GM12878 (cell line): ENCODE data around the gene CACFD1. TPM values are rescaled to one million over a fixed set of nuclear protein-coding genes. Genes with fewer than 3 reads are reported as not detected.

Experiments
- ATAC-seq: fragments of 200-7000 bp; cut with Tn5 transposase; 3 replicates; pipeline ENCODE4 v1.9.1; 2020; ENCODE audit warnings: mild to moderate bottlenecking, moderate library complexity
- BruUV-seq: library from RNA; stranded (reverse); fragments of 400-500 nt; replicated peaks from 2 replicates; lab custom pipeline; 2021; lab: Mats Ljungman, UMichigan
- CTCF ChIA-PET: fragments of 300-600 bp; sonication (Branson Sonifier 250); formaldehyde crosslinking; extraction: SDS; loops from one replicate; lab custom pipeline; 2021; ENCODE audit warnings: inconsistent platforms; lab: Yijun Ruan, JAX
- POLR2A ChIA-PET: fragments of 350-600 bp; formaldehyde crosslinking; extraction: SDS; loops from one replicate; lab custom pipeline; 2021; ENCODE audit warnings: inconsistent platforms; lab: Charles Lee
- RAD21 ChIA-PET: fragments of 300-600 bp; sonication (Branson Sonifier 250); formaldehyde crosslinking; loops from one replicate; lab custom pipeline; 2023; ENCODE audit warnings: antibody characterized with exemption; ENCODE audit not compliant: unreplicated experiment; lab: Charles Lee
- SMC1A ChIA-PET: fragments of 300-600 bp; sonication (Branson Sonifier 250); formaldehyde crosslinking; loops from one replicate; lab custom pipeline; 2023; ENCODE audit not compliant: unreplicated experiment, uncharacterized antibody; lab: Charles Lee
- DNase-seq: peaks from one replicate; pipeline ENCODE4 v3.0.0-alpha.2; 2011; ENCODE audit warnings: low read depth, low spot score
- FAIRE-seq: peaks from 3 replicates; lab custom pipeline; 2011; peaks lifted over from hg19 to GRCh38; lab: Jason Lieb, UNC
- H2AFZ ChIP-seq: 2 replicates; pipeline ENCODE4 v1.6.0; 2011; ENCODE audit warnings: low read depth, low read length, control low read depth; ENCODE audit not compliant: control insufficient read depth
- H3K27ac ChIP-seq: 2 replicates; pipeline ENCODE4 v1.5.1; 2011; ENCODE audit warnings: control low read depth; ENCODE audit not compliant: control insufficient read depth, insufficient read depth
- H3K27me3 ChIP-seq, 2 experiments: replicated peaks in 1 of 2; 2 replicates each; pipeline versions ENCODE4 v1.6.0 to v1.6.1; 2011; ENCODE audit warnings: low read length in 1 of 2; ENCODE audit not compliant: control insufficient read depth in 2 of 2, insufficient read depth in 2 of 2
- H3K36me3 ChIP-seq, 2 experiments: 2 replicates each; pipeline ENCODE4 v1.5.1; 2011; ENCODE audit warnings: low read length in 1 of 2; ENCODE audit not compliant: control insufficient read depth in 2 of 2, insufficient read depth in 2 of 2
- H3K4me1 ChIP-seq: 2 replicates; pipeline ENCODE4 v1.6.1; 2011; ENCODE audit warnings: mild to moderate bottlenecking, low read length, moderate library complexity, mixed read lengths; ENCODE audit not compliant: control insufficient read depth, insufficient read depth
- H3K4me2 ChIP-seq: 2 replicates; pipeline ENCODE4 v1.6.0; 2011; ENCODE audit warnings: control low read depth; ENCODE audit not compliant: control insufficient read depth, insufficient read depth
- H3K4me3 ChIP-seq: fragments of 200-600 bp; sonication (generic); 2 replicates; pipeline ENCODE4 v1.5.1; 2016
- H3K79me2 ChIP-seq: 2 replicates; pipeline ENCODE4 v1.6.0; 2011; ENCODE audit warnings: low read length; ENCODE audit not compliant: control insufficient read depth, insufficient read depth
- H3K9ac ChIP-seq: 2 replicates; pipeline ENCODE4 v1.8.0; 2011; ENCODE audit warnings: low read length, control low read depth, mixed read lengths; ENCODE audit not compliant: control insufficient read depth, insufficient read depth
- H3K9me3 ChIP-seq: replicated peaks from 3 replicates; pipeline ENCODE4 v1.5.1; 2011; ENCODE audit warnings: mild to moderate bottlenecking, low read length; ENCODE audit not compliant: control insufficient read depth, insufficient read depth
- H4K20me1 ChIP-seq: 2 replicates; pipeline ENCODE4 v1.6.0; 2011; ENCODE audit not compliant: control insufficient read depth, insufficient read depth
- BRCA1 ChIP-seq: IDR thresholded peaks from 2 replicates; pipeline ENCODE4 v1.6.1; 2011; ENCODE audit warnings: low read depth, low read length, improper control_type of control experiment
- EGR1 ChIP-seq, 2 experiments: IDR thresholded peaks; 1 replicate in 1 of 2; 2 replicates in 1 of 2; pipeline ENCODE4 v1.6.1; 2011 to 2012; ENCODE audit warnings: low read depth in 2 of 2, low read length in 2 of 2, borderline replicate concordance in 1 of 2, mild to moderate bottlenecking in 1 of 2, moderate library complexity in 1 of 2
- EZH2 ChIP-seq: IDR thresholded peaks from 2 replicates; pipeline ENCODE4 v1.6.1; 2012; ENCODE audit warnings: low read depth, mild to moderate bottlenecking, control low read depth, inconsistent platforms, low read length, borderline replicate concordance; ENCODE audit not compliant: control insufficient read depth
- FOXK2 ChIP-seq: fragments of 450-650 bp; IDR thresholded peaks from 2 replicates; pipeline ENCODE4 v1.6.1; 2017; ENCODE audit warnings: mild to moderate bottlenecking, moderate library complexity
- MEF2A ChIP-seq: IDR thresholded peaks from 2 replicates; pipeline ENCODE4 v1.6.1; 2011; ENCODE audit warnings: low read depth, mild to moderate bottlenecking, low read length, moderate library complexity; ENCODE audit not compliant: insufficient read depth
- NR2F1 ChIP-seq: fragments of 450-650 bp; conservative IDR thresholded peaks from 2 replicates; pipeline ENCODE4 v1.6.1; 2017; ENCODE audit warnings: mild to moderate bottlenecking
- POLR2A ChIP-seq: IDR thresholded peaks from 2 replicates; pipeline ENCODE4 v1.6.1; 2011; ENCODE audit warnings: low read depth, mild to moderate bottlenecking, low read length
- POLR2AphosphoS2 ChIP-seq: IDR thresholded peaks from 2 replicates; pipeline ENCODE4 v1.6.1; 2011; ENCODE audit warnings: low read depth, mild to moderate bottlenecking, low read length, improper control_type of control experiment, moderate library complexity
- RELA ChIP-seq: fragments of 450-650 bp; IDR thresholded peaks from 2 replicates; pipeline ENCODE4 v1.8.0; 2014; ENCODE audit warnings: borderline replicate concordance; ENCODE audit not compliant: partially characterized antibody
- RFX5 ChIP-seq: IDR thresholded peaks from 2 replicates; pipeline ENCODE4 v1.6.1; 2011; ENCODE audit warnings: low read depth, low read length, improper control_type of control experiment
- ZNF217 ChIP-seq: fragments of 450-650 bp; IDR thresholded peaks from 2 replicates; pipeline ENCODE4 v1.6.1; 2017; ENCODE audit warnings: antibody characterized with exemption, mild to moderate bottlenecking
- WGBS: methylation state at CpG from one replicate; pipeline ENCODE4 v1.1.6; 2016; ENCODE audit warnings: low lambda C conversion rate; ENCODE audit not compliant: insufficient replicate concordance, insufficient coverage; ENCODE audit errors: missing lambda C conversion rate; 5-methylcytosine and 5-hydroxymethylcytosine counted together
- in situ Hi-C: fragments of 300-500 bp; cut with MboI; formaldehyde crosslinking; loops from 9 replicates; pipeline ENCODE4 v1.14.3; 2018; ENCODE audit warnings: mixed read lengths
- intact Hi-C: fragments of 100-400 bp; cut with micrococcal nuclease; formaldehyde crosslinking; loops from one replicate; pipeline ENCODE4 v1.14.2; 2022; ENCODE audit not compliant: unreplicated experiment
- polyA plus RNA-seq, 11 experiments: library from polyadenylated mRNA; depleted of rRNA in 4 of 11; unstranded in 6 of 11; stranded (reverse) in 5 of 11; fragments of >200 nt; fragmentation: Nextera tagmentation in 4 of 11; fragmentation: Illumina TruSeq in 1 of 11; extraction: Ambion mirVana in 4 of 11; extraction: Trizol in 1 of 11; gene quantifications; 1 replicate in 1 of 11; 2 replicates in 10 of 11; pipeline versions ENCODE4 v1.2.1 to v1.2.3, GENCODE V29; 2011 to 2016; ENCODE audit warnings: inconsistent platforms in 2 of 11, missing spikeins in 2 of 11, low read depth in 1 of 11
- total RNA-seq, 4 experiments: library from RNA; depleted of rRNA in 3 of 4; stranded (reverse); fragments of >200 nt in 3 of 4; fragmentation: Illumina TruSeq in 1 of 4; extraction: Trizol in 1 of 4; gene quantifications; 2 replicates each; pipeline versions ENCODE4 v1.2.1 to v1.2.3, GENCODE V29; 2013 to 2021
- TF ChIP-seq, protein P1 (sequence below): IDR thresholded peaks from 2 replicates; pipeline ENCODE4 v1.6.1; 2012; ENCODE audit warnings: low read depth, low read length, improper control_type of control experiment
- TF ChIP-seq, protein P2 (sequence below): fragments of 450-650 bp; conservative IDR thresholded peaks from 2 replicates; pipeline ENCODE4 v1.6.1; 2017; ENCODE audit warnings: mild to moderate bottlenecking, moderate library complexity
- TF ChIP-seq, protein P3 (sequence below): fragments of 450-650 bp; IDR thresholded peaks from 2 replicates; pipeline ENCODE4 v1.6.1; 2017; ENCODE audit warnings: mild to moderate bottlenecking, low read depth, inconsistent platforms; ENCODE audit not compliant: poor library complexity, severe bottlenecking
- TF ChIP-seq, protein P4 (sequence below): fragments of 450-650 bp; IDR thresholded peaks from 2 replicates; pipeline ENCODE4 v1.6.1; 2014; ENCODE audit warnings: mild to moderate bottlenecking

Gene CACFD1
- total and polyA plus RNA-seq, 10 of the 15 experiments (the other 5 are each of a cell fraction or from before 2014, with no cell fraction given) = 0.09 to 5.8 (median 1.4) TPM; not detected in 1

DNA sequence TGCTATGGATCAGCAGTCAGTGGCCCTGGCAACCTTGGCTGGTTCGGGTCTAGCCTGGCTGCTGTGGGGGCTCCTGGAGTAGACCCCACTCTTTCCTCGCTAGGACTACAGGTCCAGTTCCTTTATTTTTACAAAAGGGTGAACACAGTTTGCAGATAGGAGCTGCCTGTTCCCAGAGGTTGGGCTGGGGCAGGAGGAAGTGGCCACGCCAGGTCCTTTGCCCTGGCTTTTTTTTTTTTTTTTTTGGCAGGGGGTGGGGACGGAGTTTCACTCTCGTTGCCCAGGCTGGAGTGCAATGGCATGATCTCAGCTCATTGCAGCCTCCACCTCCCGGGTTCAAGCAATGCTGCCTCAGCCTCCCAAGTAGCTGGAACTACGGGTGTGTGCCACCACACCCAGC lies 11.2 kb downstream of the CACFD1 start:
- no peak overlapping the region for H3K4me2 ChIP-seq
- no peaks in the 10 kb centered on the region for H3K9me3 ChIP-seq
- no peaks in the 10 kb centered on the region for H4K20me1 ChIP-seq
- BruUV-seq = no TSS peak
- RAD21 ChIA-PET = no interaction called here
- ATAC-seq (no peak), FAIRE-seq (no peak), DNase-seq (no peak)
- peaks cover 2% of the 10 kb centered on the region for H3K79me2 ChIP-seq
- no peak overlapping the region for H2AFZ ChIP-seq
- intact Hi-C loops = no loop called here
- H3K9ac ChIP-seq = no peak overlapping the region
- no peaks in the 10 kb centered on the region for H3K27me3 ChIP-seq
- CTCF ChIA-PET = interaction anchor here (0.6 kb wide), 1 partner anchor 127 kb away, joined by 3 read pairs; no protein-coding TSS in a partner anchor
- SMC1A ChIA-PET = no interaction called here
- peaks cover 4% of the 10 kb centered on the region for H3K4me1 ChIP-seq
- 68% methylated on average over 6 of the region's 7 CpGs for WGBS
- TF ChIP-seq FOXK2 (no peak), NR2F1 (no peak), RFX5 (no peak), RELA (no peak), POLR2AphosphoS2 (no peak), ZNF217 (no peak), BRCA1 (no peak), MEF2A (no peak), EGR1 (IDR thresholded peaks at IDR 0.05; ENCODE audit: borderline replicate concordance in 1 of 2, low read depth in 2 of 2, low read length in 2 of 2) (no peak), POLR2A (no peak), EZH2 (no peak)
- TF ChIP-seq, protein P1, sequence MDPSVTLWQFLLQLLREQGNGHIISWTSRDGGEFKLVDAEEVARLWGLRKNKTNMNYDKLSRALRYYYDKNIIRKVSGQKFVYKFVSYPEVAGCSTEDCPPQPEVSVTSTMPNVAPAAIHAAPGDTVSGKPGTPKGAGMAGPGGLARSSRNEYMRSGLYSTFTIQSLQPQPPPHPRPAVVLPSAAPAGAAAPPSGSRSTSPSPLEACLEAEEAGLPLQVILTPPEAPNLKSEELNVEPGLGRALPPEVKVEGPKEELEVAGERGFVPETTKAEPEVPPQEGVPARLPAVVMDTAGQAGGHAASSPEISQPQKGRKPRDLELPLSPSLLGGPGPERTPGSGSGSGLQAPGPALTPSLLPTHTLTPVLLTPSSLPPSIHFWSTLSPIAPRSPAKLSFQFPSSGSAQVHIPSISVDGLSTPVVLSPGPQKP = no peak
- TF ChIP-seq, protein P2, sequence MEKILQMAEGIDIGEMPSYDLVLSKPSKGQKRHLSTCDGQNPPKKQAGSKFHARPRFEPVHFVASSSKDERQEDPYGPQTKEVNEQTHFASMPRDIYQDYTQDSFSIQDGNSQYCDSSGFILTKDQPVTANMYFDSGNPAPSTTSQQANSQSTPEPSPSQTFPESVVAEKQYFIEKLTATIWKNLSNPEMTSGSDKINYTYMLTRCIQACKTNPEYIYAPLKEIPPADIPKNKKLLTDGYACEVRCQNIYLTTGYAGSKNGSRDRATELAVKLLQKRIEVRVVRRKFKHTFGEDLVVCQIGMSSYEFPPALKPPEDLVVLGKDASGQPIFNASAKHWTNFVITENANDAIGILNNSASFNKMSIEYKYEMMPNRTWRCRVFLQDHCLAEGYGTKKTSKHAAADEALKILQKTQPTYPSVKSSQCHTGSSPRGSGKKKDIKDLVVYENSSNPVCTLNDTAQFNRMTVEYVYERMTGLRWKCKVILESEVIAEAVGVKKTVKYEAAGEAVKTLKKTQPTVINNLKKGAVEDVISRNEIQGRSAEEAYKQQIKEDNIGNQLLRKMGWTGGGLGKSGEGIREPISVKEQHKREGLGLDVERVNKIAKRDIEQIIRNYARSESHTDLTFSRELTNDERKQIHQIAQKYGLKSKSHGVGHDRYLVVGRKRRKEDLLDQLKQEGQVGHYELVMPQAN = no peak
- TF ChIP-seq, protein P3, sequence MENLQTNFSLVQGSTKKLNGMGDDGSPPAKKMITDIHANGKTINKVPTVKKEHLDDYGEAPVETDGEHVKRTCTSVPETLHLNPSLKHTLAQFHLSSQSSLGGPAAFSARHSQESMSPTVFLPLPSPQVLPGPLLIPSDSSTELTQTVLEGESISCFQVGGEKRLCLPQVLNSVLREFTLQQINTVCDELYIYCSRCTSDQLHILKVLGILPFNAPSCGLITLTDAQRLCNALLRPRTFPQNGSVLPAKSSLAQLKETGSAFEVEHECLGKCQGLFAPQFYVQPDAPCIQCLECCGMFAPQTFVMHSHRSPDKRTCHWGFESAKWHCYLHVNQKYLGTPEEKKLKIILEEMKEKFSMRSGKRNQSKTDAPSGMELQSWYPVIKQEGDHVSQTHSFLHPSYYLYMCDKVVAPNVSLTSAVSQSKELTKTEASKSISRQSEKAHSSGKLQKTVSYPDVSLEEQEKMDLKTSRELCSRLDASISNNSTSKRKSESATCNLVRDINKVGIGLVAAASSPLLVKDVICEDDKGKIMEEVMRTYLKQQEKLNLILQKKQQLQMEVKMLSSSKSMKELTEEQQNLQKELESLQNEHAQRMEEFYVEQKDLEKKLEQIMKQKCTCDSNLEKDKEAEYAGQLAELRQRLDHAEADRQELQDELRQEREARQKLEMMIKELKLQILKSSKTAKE = no peak
- TF ChIP-seq, protein P4, sequence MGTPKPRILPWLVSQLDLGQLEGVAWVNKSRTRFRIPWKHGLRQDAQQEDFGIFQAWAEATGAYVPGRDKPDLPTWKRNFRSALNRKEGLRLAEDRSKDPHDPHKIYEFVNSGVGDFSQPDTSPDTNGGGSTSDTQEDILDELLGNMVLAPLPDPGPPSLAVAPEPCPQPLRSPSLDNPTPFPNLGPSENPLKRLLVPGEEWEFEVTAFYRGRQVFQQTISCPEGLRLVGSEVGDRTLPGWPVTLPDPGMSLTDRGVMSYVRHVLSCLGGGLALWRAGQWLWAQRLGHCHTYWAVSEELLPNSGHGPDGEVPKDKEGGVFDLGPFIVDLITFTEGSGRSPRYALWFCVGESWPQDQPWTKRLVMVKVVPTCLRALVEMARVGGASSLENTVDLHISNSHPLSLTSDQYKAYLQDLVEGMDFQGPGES = no peak
- H3K4me3 ChIP-seq = no peak overlapping the region
- POLR2A ChIA-PET = interaction anchor here (0.7 to 0.9 kb wide), 2 partner anchors 10 to 1127 kb away, joined by 3 to 5 read pairs; no protein-coding TSS in a partner anchor
- H3K36me3 ChIP-seq = peaks cover 4 to 21% of the 10 kb centered on the region in 2 experiments; a peak in 3 of 4 replicates
- in situ Hi-C loops = no loop called here
- H3K27ac ChIP-seq = no peak overlapping the region
